Right ventricle myocardium inferior (tissue), 1 donor: Measurements from ENCODE around the gene WNT11. TPM values are rescaled to one million over a fixed set of nuclear protein-coding genes. Genes with fewer than 3 reads are reported as not detected.
A peak's percentile ranks its signal among the peaks of the same experiment; 100 is the strongest.

Experiments used
- ATAC-seq: fragments of 200-7000 bp; cut with Tn5 transposase; one replicate; pipeline ENCODE4 v1.9.1; 2020; ENCODE audit warnings: mild to moderate bottlenecking, moderate library complexity
- DNase-seq: peaks from one replicate; pipeline ENCODE4 v3.0.0; 2021; ENCODE audit errors: missing footprints
- intact Hi-C: fragments of 100-400 bp; cut with DNase I; formaldehyde crosslinking; loops from one replicate; pipeline ENCODE4 v1.11.0; 2022
- total RNA-seq: library from RNA; stranded (reverse); fragmentation: NEBNext Ultra II Directional; extraction: Animal tissue kit (Norgen Biotek cat#: 25700); gene quantifications from one replicate; pipeline ENCODE4 v1.2.1, GENCODE V29; 2021
- donor health status: DM: no; HTN: yes; CAD: no; lungs with severe emphysema.

Gene WNT11
- total RNA-seq, 1 donor from 2014 or later: 18.2 TPM

- intact Hi-C loops: no loop called here
- peak; percentile 37 for DNase-seq
- ATAC-seq: no peak
Measured at GRCh38 chr11:76166314-76166713, 40.0 kb downstream of the WNT11 start.

- peak; percentile 57 for DNase-seq
- intact Hi-C loops: no loop called here
- ATAC-seq: no peak
Measured at GRCh38 chr11:76164861-76165751, 41.2 kb downstream of the WNT11 start.

- DNase-seq: peak; percentile 27
- no peak for ATAC-seq
- intact Hi-C loops: no loop called here
Measured at GRCh38 chr11:76164081-76164480, 42.2 kb downstream of the WNT11 start.

GRCh38 chr11:76163289-76163880, 42.9 kb downstream of the WNT11 start:
- intact Hi-C loops: no loop called here
- ATAC-seq (no peak), DNase-seq (peak; percentile 44)

GRCh38 chr11:76162336-76163288, 43.7 kb downstream of the WNT11 start:
- DNase-seq (peak; percentile 37), ATAC-seq (peak; percentile 27)
- intact Hi-C loops: no loop called here

- ATAC-seq (peak; percentile 59), DNase-seq (peak; percentile 70)
- intact Hi-C loops: no loop called here
Measured at GRCh38 chr11:76161261-76161961, 44.9 kb downstream of the WNT11 start.

GRCh38 chr11:76160856-76161255, 45.4 kb downstream of the WNT11 start:
- DNase-seq (peak; percentile 52), ATAC-seq (peak; percentile 11)
- intact Hi-C loops: no loop called here

GRCh38 chr11:76159983-76160661, 46.2 kb downstream of the WNT11 start:
- DNase-seq: peak; percentile 53
- intact Hi-C loops: no loop called here

GRCh38 chr11:76159303-76159937, 46.9 kb downstream of the WNT11 start:
- ATAC-seq (no peak), DNase-seq (peak; percentile 14)
- intact Hi-C loops: no loop called here

More at GRCh38 chr11:76159983-76160661, 46.2 kb downstream of the WNT11 start:
- ATAC-seq: no peak

- intact Hi-C loops: no loop called here
- DNase-seq (peak; percentile 33), ATAC-seq (no peak)
Measured at GRCh38 chr11:76158394-76159302, 47.7 kb downstream of the WNT11 start.

GRCh38 chr11:76157891-76158290, 48.4 kb downstream of the WNT11 start:
- peak; percentile 28 for DNase-seq
- intact Hi-C loops: no loop called here
- ATAC-seq: no peak

- intact Hi-C loops: no loop called here
- DNase-seq: peak; percentile 58
- no peak for ATAC-seq
Measured at GRCh38 chr11:76156971-76157427, 49.3 kb downstream of the WNT11 start.

- no peak for ATAC-seq
- DNase-seq: no peak
- intact Hi-C loops: no loop called here
Measured at GRCh38 chr11:76155500-76156227, 50.6 kb downstream of the WNT11 start.

- intact Hi-C loops: loop anchor here (2.0 kb wide), 1 partner anchor 351 kb away; no protein-coding TSS in a partner anchor
- DNase-seq (peak; percentile 30), ATAC-seq (peak; percentile 30)
Measured at GRCh38 chr11:76153571-76153923, 52.8 kb downstream of the WNT11 start.

GRCh38 chr11:76152741-76153570, 53.3 kb downstream of the WNT11 start:
- intact Hi-C loops: loop anchor here (1.0 to 2.0 kb wide), 2 partner anchors 257 to 350 kb away; no protein-coding TSS in a partner anchor
- no peak for ATAC-seq
- peak; percentile 11 for DNase-seq
